GM23248 (cell line): ENCODE measurements around the gene CHST13.

Source experiments
- EZH2 ChIP-seq: fragments of 200-600 bp; sonication (generic); IDR thresholded peaks from 2 replicates; pipeline ENCODE4 v1.6.1; 2018; ENCODE audit warnings: antibody characterized with exemption, mild to moderate bottlenecking; ENCODE audit not compliant: insufficient read depth, poor library complexity, severe bottlenecking
- EZH2phosphoT487 ChIP-seq: fragments of 200-600 bp; sonication (generic); IDR thresholded peaks from 2 replicates; pipeline ENCODE4 v1.6.1; 2018; ENCODE audit warnings: antibody characterized with exemption, moderate library complexity, mild to moderate bottlenecking, low read depth; ENCODE audit not compliant: insufficient read depth

DNA sequence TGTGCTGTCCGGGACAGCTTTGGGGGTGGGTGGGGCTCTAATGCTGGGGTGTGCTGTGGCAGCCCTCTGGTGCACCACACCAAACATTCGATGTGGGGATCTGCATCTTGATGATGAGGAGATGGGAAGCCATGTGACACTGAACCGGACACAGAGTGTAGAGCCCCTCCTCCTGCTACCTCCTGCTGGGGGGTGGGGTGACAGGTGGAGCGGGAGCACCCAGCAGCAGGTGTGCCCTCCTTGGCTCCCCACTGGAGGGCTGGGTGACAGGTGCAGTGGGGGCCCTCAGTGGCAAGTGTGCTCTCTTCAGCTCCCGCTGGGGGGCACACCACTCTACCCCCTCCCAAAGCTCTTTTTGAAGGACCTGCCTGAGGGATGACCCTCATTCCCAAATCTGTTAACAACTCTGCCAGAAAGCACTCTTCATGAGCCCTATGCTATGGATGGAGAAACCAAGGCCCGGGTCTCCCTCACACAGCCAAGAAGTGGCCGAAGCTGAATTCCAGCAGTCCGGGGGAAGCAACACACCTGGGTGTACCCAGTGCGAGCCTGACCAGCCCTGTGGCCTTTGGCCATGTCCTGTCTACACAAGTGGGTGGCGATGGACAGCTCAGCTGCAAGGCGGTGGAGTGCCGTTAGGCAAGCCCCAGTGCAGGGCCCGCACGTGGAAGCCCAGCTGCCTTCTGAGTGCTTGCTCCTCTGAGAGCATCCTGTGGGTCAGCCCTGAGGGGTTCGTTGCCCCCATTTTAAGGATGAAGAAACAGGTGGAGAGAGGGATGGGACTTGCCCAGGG, 5.8 kb upstream of the CHST13 start:
- TF ChIP-seq EZH2phosphoT487 = no peak
- TF ChIP-seq EZH2 = no peak
